Kidney epithelial cell (primary cell): Measurements from ENCODE around the gene MROH8. TPM values are rescaled to one million over a fixed set of nuclear protein-coding genes. Genes with fewer than 3 reads are reported as not detected.

ENCODE experiments used
- DNase-seq: peaks from one replicate; pipeline ENCODE4 v3.0.0-alpha.2; 2010; ENCODE audit warnings: low read depth
- H3K27me3 ChIP-seq: 2 replicates; pipeline ENCODE4 v1.6.0; 2011; ENCODE audit warnings: low read length; ENCODE audit not compliant: control insufficient read depth, insufficient read depth
- H3K36me3 ChIP-seq: 2 replicates; pipeline ENCODE4 v1.5.1; 2011; ENCODE audit warnings: low read length; ENCODE audit not compliant: control insufficient read depth, insufficient read depth
- H3K4me3 ChIP-seq: 2 replicates; pipeline ENCODE4 v1.5.1; 2011; ENCODE audit warnings: low read depth, mild to moderate bottlenecking, control low read depth, low read length
- CTCF ChIP-seq: IDR thresholded peaks from 2 replicates; pipeline ENCODE4 v1.5.1; 2011; ENCODE audit warnings: mild to moderate bottlenecking, moderate library complexity, low read length, control low read depth, inconsistent platforms; ENCODE audit not compliant: insufficient read depth, poor library complexity, severe bottlenecking
- total RNA-seq: library from RNA; depleted of rRNA; stranded (reverse); fragments of >200 nt; gene quantifications from 2 replicates; pipeline ENCODE4 v1.2.3, GENCODE V29; 2015

The MROH8 gene
- total RNA-seq, 1 donor from 2014 or later: 0.13 TPM

- Histone ChIP-seq H3K36me3 (peaks cover 3% of the 10 kb centered on the region), H3K27me3 (no peaks in the 10 kb centered on the region), H3K4me3 (no peak overlapping the region)
- no peak for TF ChIP-seq CTCF
- DNase-seq: peak; percentile 45
Observed at GRCh38 chr20:37223053-37223452, 43.7 kb upstream of the MROH8 start.

- no peaks in the 10 kb centered on the region for H3K27me3 ChIP-seq
- peaks cover 3% of the 10 kb centered on the region for H3K36me3 ChIP-seq
- DNase-seq: no peak
- no peak for TF ChIP-seq CTCF
- no peak overlapping the region for H3K4me3 ChIP-seq
Observed at GRCh38 chr20:37222086-37222485, 42.7 kb upstream of the MROH8 start.

- no peak for TF ChIP-seq CTCF
- DNase-seq: no peak
- peaks cover 2% of the 10 kb centered on the region for H3K36me3 ChIP-seq
- H3K4me3 ChIP-seq: no peak overlapping the region
- no peaks in the 10 kb centered on the region for H3K27me3 ChIP-seq
Observed at GRCh38 chr20:37220731-37221130, 41.4 kb upstream of the MROH8 start.

GRCh38 chr20:37219751-37220668, 40.7 kb upstream of the MROH8 start:
- Histone ChIP-seq H3K4me3 (no peak overlapping the region), H3K27me3 (no peaks in the 10 kb centered on the region), H3K36me3 (peaks cover 1% of the 10 kb centered on the region)
- no peak for TF ChIP-seq CTCF
- DNase-seq: no peak

- no peak for TF ChIP-seq CTCF
- no peak for DNase-seq
- Histone ChIP-seq H3K36me3 (peaks cover 1% of the 10 kb centered on the region), H3K27me3 (no peaks in the 10 kb centered on the region), H3K4me3 (no peak overlapping the region)
Observed at GRCh38 chr20:37218976-37219375, 39.6 kb upstream of the MROH8 start.
